ENCODE measurements around the gene EVI5L. TPM values are rescaled to one million over a fixed set of nuclear protein-coding genes. Genes with fewer than 3 reads are reported as not detected.
A peak's percentile ranks its signal among the peaks of the same experiment; 100 is the strongest.

Gene EVI5L
- total RNA-seq, 1 experiment from 2014 or later: 29.5 TPM

GRCh38 chr19:7850000-7850813 is 20.2 kb downstream of the EVI5L start:
- no peak overlapping the region for H3K4me2 ChIP-seq (ENCODE audit: low read length)
- H3K9ac ChIP-seq (ENCODE audit: low read length): no peak overlapping the region
- H4K20me1 ChIP-seq (ENCODE audit: low read length): no peaks in the 10 kb centered on the region
- H3K9me2 ChIP-seq (replicated peaks; ENCODE audit: low read length): no peaks in the 10 kb centered on the region
- peaks cover 4% of the 10 kb centered on the region for H3K4me1 ChIP-seq (ENCODE audit: insufficient read depth, low read length)
- BruUV-seq (replicated peaks): no TSS peak
- H3K9me3 ChIP-seq (ENCODE audit: low read length): no peaks in the 10 kb centered on the region
- TF ChIP-seq EZH2phosphoT487 (IDR thresholded peaks at IDR 0.05; ENCODE audit: borderline replicate concordance, low read length) (no peak), EZH2 (IDR thresholded peaks at IDR 0.05; ENCODE audit: low read length, unreplicated experiment) (no peak), CTCF (conservative IDR thresholded peaks at IDR 0.05; ENCODE audit: low read depth, low read length) (no peak)
- intact Hi-C loops (cut with micrococcal nuclease): loop anchor here (5.0 kb wide), 1 partner anchor 77 kb away; the partner anchor contains the start of gene CTXN1
- H3K27me3 ChIP-seq (ENCODE audit: low read length): no peaks in the 10 kb centered on the region
- DNase-seq (peak; percentile 33), ATAC-seq (peak; percentile 10; the same call in 1 of the 2 replicates)
- no peak overlapping the region for H2AFZ ChIP-seq (ENCODE audit: low read length)
- H3K79me2 ChIP-seq (ENCODE audit: low read length): no peaks in the 10 kb centered on the region
- H3K36me3 ChIP-seq (ENCODE audit: low read depth, low read length): no peaks in the 10 kb centered on the region
- H3F3A ChIP-seq (ENCODE audit: low read length, unreplicated experiment): no peaks in the 10 kb centered on the region
- no peak overlapping the region for H3K4me3 ChIP-seq (ENCODE audit: low read length)
- POLR2A ChIA-PET (ENCODE audit: unreplicated experiment): no interaction called here
- H3K27ac ChIP-seq (ENCODE audit: low read length): no peak overlapping the region
- CTCF ChIA-PET: no interaction called here

DNA sequence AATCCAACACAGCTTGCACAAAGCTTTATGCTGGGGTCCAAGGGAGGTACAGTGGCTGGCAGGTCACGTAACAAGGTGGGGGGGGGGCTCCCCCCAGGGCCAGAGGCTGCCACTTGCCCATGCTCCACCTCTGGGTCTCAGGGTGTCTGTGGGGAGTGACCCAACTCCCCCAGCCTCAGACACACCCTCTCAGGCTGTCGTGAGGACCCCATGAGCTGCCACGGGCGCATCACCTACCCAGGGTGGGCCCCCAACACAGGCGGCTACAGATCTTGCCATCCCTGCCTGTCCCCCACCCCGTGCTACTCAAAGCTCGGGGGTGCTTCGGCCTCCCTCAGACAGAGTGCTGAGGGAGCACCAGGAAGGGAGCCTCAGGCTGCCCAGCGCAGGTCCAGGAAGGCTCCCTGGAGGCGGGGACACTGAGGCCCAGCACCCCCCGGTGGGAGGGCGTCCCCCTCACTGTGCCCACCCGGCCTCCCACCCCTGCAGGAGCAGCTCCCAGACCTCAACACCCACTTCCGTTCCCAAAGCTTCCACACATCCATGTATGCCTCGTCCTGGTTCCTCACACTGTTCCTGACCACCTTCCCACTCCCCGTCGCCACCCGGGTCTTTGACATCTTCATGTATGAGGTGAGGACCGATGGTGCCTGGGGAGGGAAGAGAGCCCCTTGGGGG is 21.1 kb downstream of the EVI5L start:
- no peaks in the 10 kb centered on the region for H3K9me3 ChIP-seq (ENCODE audit: low read length)
- no peak overlapping the region for H3K9ac ChIP-seq (ENCODE audit: low read length)
- no peak overlapping the region for H3K27ac ChIP-seq (ENCODE audit: low read length)
- TF ChIP-seq EZH2 (IDR thresholded peaks at IDR 0.05; ENCODE audit: low read length, unreplicated experiment): no peak
- ChIA-PET CTCF (no interaction called here), POLR2A (ENCODE audit: unreplicated experiment) (no interaction called here)
- no TSS peak for BruUV-seq (replicated peaks)
- H3F3A ChIP-seq (ENCODE audit: low read length, unreplicated experiment): no peaks in the 10 kb centered on the region
- no peaks in the 10 kb centered on the region for H4K20me1 ChIP-seq (ENCODE audit: low read length)
- H3K9me2 ChIP-seq (replicated peaks; ENCODE audit: low read length): no peaks in the 10 kb centered on the region
- no peak overlapping the region for H3K4me2 ChIP-seq (ENCODE audit: low read length)
- H2AFZ ChIP-seq (ENCODE audit: low read length): no peak overlapping the region
- H3K4me1 ChIP-seq (ENCODE audit: insufficient read depth, low read length): peaks cover 4% of the 10 kb centered on the region
- H3K79me2 ChIP-seq (ENCODE audit: low read length): no peaks in the 10 kb centered on the region
- intact Hi-C loops (cut with micrococcal nuclease): loop anchor here (5.0 kb wide), 1 partner anchor 76 kb away; the partner anchor contains the start of gene CTXN1
- no peak overlapping the region for H3K4me3 ChIP-seq (ENCODE audit: low read length)
- H3K27me3 ChIP-seq (ENCODE audit: low read length): no peaks in the 10 kb centered on the region
- no peaks in the 10 kb centered on the region for H3K36me3 ChIP-seq (ENCODE audit: low read depth, low read length)
- ATAC-seq (no peak), DNase-seq (no peak)

- TF ChIP-seq EZH2phosphoT487 (IDR thresholded peaks at IDR 0.05; ENCODE audit: borderline replicate concordance, low read length) (no peak), CTCF (conservative IDR thresholded peaks at IDR 0.05; ENCODE audit: low read depth, low read length) (no peak), EZH2 (IDR thresholded peaks at IDR 0.05; ENCODE audit: low read length, unreplicated experiment) (no peak)
- no peaks in the 10 kb centered on the region for H3K27me3 ChIP-seq (ENCODE audit: low read length)
- ChIA-PET CTCF (interaction anchor here (0.5 to 0.7 kb wide), 5 partner anchors 39 to 244 kb away, joined by 3 to 7 read pairs (median 3); no protein-coding TSS in a partner anchor), POLR2A (ENCODE audit: unreplicated experiment) (interaction anchor here (0.7 kb wide), 1 partner anchor 15 kb away, joined by 5 read pairs; no protein-coding TSS in a partner anchor)
- intact Hi-C loops (cut with micrococcal nuclease): loop anchor here (5.0 kb wide), 1 partner anchor 75 kb away; the partner anchor contains the start of gene CTXN1
- no peak overlapping the region for H3K4me2 ChIP-seq (ENCODE audit: low read length)
- no peaks in the 10 kb centered on the region for H3F3A ChIP-seq (ENCODE audit: low read length, unreplicated experiment)
- H3K4me1 ChIP-seq (ENCODE audit: insufficient read depth, low read length): peaks cover 4% of the 10 kb centered on the region
- no peak overlapping the region for H3K4me3 ChIP-seq (ENCODE audit: low read length)
- H2AFZ ChIP-seq (ENCODE audit: low read length): no peak overlapping the region
- H3K9me3 ChIP-seq (ENCODE audit: low read length): no peaks in the 10 kb centered on the region
- no peak overlapping the region for H3K27ac ChIP-seq (ENCODE audit: low read length)
- no peak overlapping the region for H3K9ac ChIP-seq (ENCODE audit: low read length)
- H3K36me3 ChIP-seq (ENCODE audit: low read depth, low read length): no peaks in the 10 kb centered on the region
- no TSS peak for BruUV-seq (replicated peaks)
- no peak for ATAC-seq
- no peaks in the 10 kb centered on the region for H3K79me2 ChIP-seq (ENCODE audit: low read length)
- DNase-seq: no peak
- no peaks in the 10 kb centered on the region for H3K9me2 ChIP-seq (replicated peaks; ENCODE audit: low read length)
- no peaks in the 10 kb centered on the region for H4K20me1 ChIP-seq (ENCODE audit: low read length)
Measured at GRCh38 chr19:7851623-7852500, 21.8 kb downstream of the EVI5L start.
